Thymus (tissue), 11 donors: Measurements from ENCODE around the gene RNU5B-1. TPM values are rescaled to one million over a fixed set of nuclear protein-coding genes. Genes with fewer than 3 reads are reported as not detected.
A peak's percentile ranks its signal among the peaks of the same experiment; 100 is the strongest.

Source experiments
- DNase-seq, 9 donors: peaks; one replicate each; pipeline ENCODE4 v3.0.0-alpha.2; 2013; ENCODE audit warnings: low spot score in 9 of 9, low read depth in 6 of 9, missing footprints in 1 of 9
- H3K27ac ChIP-seq, 2 donors: one replicate each; pipeline ENCODE4 v1.5.1; 2013; ENCODE audit warnings: control low read depth in 1 of 2, low read depth in 1 of 2, low read length in 1 of 2, mild to moderate bottlenecking in 1 of 2, moderate library complexity in 1 of 2
- H3K27me3 ChIP-seq, 2 donors: one replicate each; pipeline ENCODE4 v1.5.1; 2013; ENCODE audit warnings: low read length in 1 of 2; ENCODE audit not compliant: control insufficient read depth in 2 of 2, insufficient read depth in 1 of 2
- H3K36me3 ChIP-seq, 2 donors: one replicate each; pipeline ENCODE4 v1.5.1; 2013; ENCODE audit warnings: low read length in 1 of 2, mild to moderate bottlenecking in 1 of 2, moderate library complexity in 1 of 2; ENCODE audit not compliant: control insufficient read depth in 2 of 2, insufficient read depth in 2 of 2
- H3K4me1 ChIP-seq, 2 donors: one replicate each; pipeline ENCODE4 v1.5.1; 2013; ENCODE audit warnings: low read length in 2 of 2; ENCODE audit not compliant: control insufficient read depth in 2 of 2, insufficient read depth in 2 of 2
- H3K4me3 ChIP-seq, 2 donors: one replicate each; pipeline ENCODE4 v1.5.1; 2013; ENCODE audit warnings: low read length in 2 of 2, control low read depth in 1 of 2, mild to moderate bottlenecking in 1 of 2
- H3K9me3 ChIP-seq, 2 donors: one replicate each; pipeline ENCODE4 v1.5.1; 2013; ENCODE audit warnings: low read length in 1 of 2, mild to moderate bottlenecking in 1 of 2; ENCODE audit not compliant: control insufficient read depth in 2 of 2, insufficient read depth in 1 of 2
- WGBS: extraction: QIAGEN DNeasy Blood & Tissue Kit; methylation state at CpG from one replicate; pipeline ENCODE4 v1.1.7; 2013; 5-methylcytosine and 5-hydroxymethylcytosine counted together
- polyA plus RNA-seq: library from polyadenylated mRNA; stranded (reverse); fragments of 200-250 nt; gene quantifications from one replicate; pipeline ENCODE4 v1.2.3, GENCODE V29; 2013
- total RNA-seq: library from RNA; stranded (reverse); fragments of 120-200 nt; gene quantifications from one replicate; pipeline ENCODE4 v1.2.4, GENCODE V29; 2013
- donor health status: healthy.

Gene RNU5B-1
- total and polyA plus RNA-seq, 2 donors: 2,123 TPM; not detected in 1

DNA sequence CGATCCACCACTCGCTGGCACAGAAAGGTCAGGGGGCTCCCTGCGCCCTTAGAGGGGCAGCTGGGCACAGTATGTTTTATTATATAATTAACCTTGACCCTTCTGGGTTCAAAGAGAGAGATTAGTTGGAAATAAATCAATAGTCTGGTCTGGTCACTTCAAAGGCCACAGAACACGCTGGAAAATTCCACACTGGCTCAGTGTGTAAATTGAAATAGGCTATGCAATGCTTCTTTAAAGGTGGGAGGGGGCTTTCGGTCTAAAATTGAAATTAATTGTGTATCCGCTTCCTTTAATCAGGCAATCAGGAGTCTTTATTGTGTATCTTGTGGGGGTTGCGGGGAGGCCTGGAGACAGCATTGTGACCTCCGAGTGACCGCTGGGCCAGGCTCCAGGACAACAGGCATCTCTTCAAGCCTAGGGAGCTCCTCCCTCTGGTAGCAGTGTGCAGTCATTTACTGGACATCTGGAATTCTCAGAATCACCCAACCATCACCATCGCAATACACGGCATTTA is 8.0 kb downstream of the RNU5B-1 start:
- H3K9me3 ChIP-seq: no peaks in the 10 kb centered on the region
- H3K27me3 ChIP-seq: peaks cover 0 to 9% of the 10 kb centered on the region in 2 donors
- no peaks in the 10 kb centered on the region for H3K36me3 ChIP-seq
- H3K4me3 ChIP-seq: no peak overlapping the region
- DNase-seq: no peak
- WGBS: 95% methylated on average over 11 of the region's 11 CpGs
- H3K27ac ChIP-seq: no peak overlapping the region
- no peaks in the 10 kb centered on the region for H3K4me1 ChIP-seq

DNA sequence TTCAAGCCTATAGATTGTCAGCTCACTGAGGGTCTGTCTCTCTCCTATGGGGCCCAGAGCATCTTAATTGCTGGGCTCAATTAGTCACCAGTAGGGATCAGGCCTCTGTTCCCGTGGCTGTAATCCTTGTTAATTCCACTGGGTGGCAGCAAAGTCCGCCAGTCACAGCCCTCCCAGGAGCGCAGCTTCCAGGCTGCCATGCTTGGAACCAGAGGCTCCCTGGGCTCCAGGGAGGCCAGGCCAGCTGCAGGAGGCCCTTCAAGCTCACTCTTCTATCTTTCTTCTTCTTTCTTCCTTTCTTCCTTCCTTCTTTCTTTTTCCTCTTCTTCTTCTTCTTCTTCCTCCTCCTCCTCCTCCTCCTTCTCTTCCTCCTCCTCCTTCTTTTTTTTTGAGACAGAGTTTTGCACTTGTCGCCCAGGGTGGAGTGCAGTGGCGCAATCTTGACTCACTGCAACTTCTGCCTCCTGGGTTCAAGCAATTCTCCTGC is 14.4 kb downstream of the RNU5B-1 start:
- H3K36me3 ChIP-seq: no peaks in the 10 kb centered on the region
- no peaks in the 10 kb centered on the region for H3K9me3 ChIP-seq
- H3K4me3 ChIP-seq: no peak overlapping the region
- peak in 6 of 9 donors; percentile 34 to 77 (median 57) for DNase-seq
- WGBS: 39% methylated on average over 5 of the region's 5 CpGs
- H3K27me3 ChIP-seq: peaks cover 0 to 2% of the 10 kb centered on the region in 2 donors
- H3K27ac ChIP-seq: no peak overlapping the region
- peaks cover 0 to 4% of the 10 kb centered on the region in 2 donors for H3K4me1 ChIP-seq

DNA sequence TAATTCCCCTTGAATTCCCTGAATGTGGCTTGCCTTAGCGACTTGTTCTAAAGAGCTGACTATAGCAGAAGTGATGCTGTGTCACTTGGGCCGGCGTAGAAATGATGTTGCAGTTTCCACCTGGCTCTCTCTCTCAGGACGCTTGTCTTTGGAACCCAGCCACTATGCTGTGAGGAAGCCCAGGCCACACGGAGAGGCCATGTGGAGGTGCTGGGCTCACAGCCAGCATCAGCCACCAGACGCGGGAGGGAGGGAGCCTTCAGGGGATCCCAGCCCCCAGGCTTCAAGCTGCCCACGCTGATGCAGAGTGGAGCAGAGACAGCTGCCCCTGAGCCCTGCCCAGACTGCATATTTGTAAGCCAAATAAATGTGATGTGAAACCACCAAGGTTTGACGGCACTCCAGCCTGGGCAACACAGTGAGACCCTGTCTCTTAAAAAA is 18.6 kb downstream of the RNU5B-1 start:
- H3K4me3 ChIP-seq: no peak overlapping the region
- no peaks in the 10 kb centered on the region for H3K36me3 ChIP-seq
- peaks cover 0 to 6% of the 10 kb centered on the region in 2 donors for H3K4me1 ChIP-seq
- no peaks in the 10 kb centered on the region for H3K9me3 ChIP-seq
- DNase-seq: peak in 1 of 9 donors; percentile 27
- peak overlapping the region in 1 of 2 donors; percentile 55 for H3K27ac ChIP-seq
- peaks cover 2 to 17% of the 10 kb centered on the region in 2 donors for H3K27me3 ChIP-seq
- WGBS: 6% methylated on average over 9 of the region's 9 CpGs

DNA sequence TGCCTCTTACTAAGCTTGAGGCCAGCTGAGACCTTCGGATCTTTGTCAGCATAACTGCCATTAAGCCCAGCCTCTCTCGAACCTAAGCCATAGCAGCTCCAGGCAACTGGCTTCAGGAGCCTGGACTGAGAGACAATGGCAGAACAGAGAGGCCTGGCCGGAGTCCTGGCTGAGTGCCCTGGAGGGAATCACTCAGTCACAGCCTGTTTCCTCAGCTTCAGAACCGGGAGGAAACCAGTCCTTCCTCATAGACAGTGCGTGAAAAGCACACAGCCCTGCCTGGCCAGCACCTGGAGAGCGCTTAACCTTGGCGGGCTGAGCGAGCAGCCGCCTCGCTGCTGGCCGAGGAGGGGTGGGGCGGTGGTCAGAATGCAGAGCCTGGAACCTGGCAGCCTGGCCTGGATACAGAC is 21.6 kb downstream of the RNU5B-1 start:
- H3K4me3 ChIP-seq: no peak overlapping the region
- no peaks in the 10 kb centered on the region for H3K36me3 ChIP-seq
- DNase-seq: no peak
- WGBS: 21% methylated on average over 12 of the region's 12 CpGs
- H3K27ac ChIP-seq: no peak overlapping the region
- H3K9me3 ChIP-seq: no peaks in the 10 kb centered on the region
- H3K27me3 ChIP-seq: peaks cover 2 to 17% of the 10 kb centered on the region in 2 donors
- peaks cover 0 to 6% of the 10 kb centered on the region in 2 donors for H3K4me1 ChIP-seq

DNA sequence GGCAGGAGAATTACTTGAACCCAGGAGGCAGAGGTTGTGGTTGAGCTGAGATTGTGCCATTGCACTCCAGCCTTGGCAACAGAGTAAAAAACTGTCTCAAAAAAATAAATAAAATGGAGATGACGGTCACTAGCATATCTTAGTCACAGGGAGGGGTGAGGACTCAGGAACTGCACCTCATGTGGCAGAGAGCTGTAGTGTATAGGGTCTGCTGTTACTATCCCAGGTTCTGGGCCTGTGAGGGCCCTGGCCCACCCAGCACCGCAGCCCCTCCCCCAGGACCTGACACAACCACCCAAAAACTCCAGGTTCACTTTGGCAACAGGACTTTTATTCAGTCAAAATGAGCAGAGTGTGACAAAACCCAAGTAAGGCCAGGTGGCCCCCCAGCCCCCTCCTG is 22.3 kb downstream of the RNU5B-1 start:
- WGBS: 94% methylated on average over 2 of the region's 2 CpGs

DNA sequence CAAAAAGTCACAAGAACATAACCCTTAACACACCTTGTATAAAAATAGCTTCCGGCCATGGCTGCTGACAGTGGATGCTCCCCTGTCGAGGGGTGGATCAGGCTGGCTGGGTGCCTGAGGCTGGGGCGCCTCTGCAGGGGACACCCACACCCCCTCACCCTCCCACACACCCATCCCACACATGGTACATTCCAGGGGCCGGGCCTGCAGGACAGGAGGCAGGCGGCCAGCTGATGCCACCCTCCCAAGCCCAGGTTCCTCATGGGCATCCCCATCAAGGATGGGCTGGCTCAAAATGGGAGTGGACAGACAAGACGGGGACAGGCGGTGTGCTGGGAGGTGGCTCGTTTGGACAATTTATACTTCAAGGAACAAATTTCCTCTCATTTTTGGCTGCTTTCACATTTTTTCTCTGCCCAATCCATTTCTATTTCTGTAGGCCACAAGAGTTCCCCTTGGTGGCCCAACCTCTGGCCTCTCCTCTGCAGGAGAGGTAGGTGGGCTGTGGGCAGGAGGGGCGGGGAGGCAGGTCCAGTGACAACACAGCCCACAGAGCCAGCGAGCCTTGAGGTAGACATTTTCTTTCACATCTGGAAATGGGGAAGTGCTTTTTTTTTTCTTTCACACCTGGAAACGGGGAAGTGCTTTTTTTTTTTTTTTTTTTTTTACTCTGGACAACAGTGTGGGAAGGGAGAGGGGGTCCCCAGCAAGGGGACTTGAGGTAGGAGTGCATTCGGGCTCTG is 23.3 kb downstream of the RNU5B-1 start:
- DNase-seq: no peak
- WGBS: 71% methylated on average over 12 of the region's 12 CpGs

More for the DNA sequence above, 22.3 kb downstream of the RNU5B-1 start:
- H3K27ac ChIP-seq: no peak overlapping the region
- no peak overlapping the region for H3K4me3 ChIP-seq
- H3K4me1 ChIP-seq: peaks cover 0 to 6% of the 10 kb centered on the region in 2 donors
- H3K27me3 ChIP-seq: peaks cover 2 to 17% of the 10 kb centered on the region in 2 donors
- no peaks in the 10 kb centered on the region for H3K36me3 ChIP-seq
- no peak for DNase-seq
- H3K9me3 ChIP-seq: no peaks in the 10 kb centered on the region

DNA sequence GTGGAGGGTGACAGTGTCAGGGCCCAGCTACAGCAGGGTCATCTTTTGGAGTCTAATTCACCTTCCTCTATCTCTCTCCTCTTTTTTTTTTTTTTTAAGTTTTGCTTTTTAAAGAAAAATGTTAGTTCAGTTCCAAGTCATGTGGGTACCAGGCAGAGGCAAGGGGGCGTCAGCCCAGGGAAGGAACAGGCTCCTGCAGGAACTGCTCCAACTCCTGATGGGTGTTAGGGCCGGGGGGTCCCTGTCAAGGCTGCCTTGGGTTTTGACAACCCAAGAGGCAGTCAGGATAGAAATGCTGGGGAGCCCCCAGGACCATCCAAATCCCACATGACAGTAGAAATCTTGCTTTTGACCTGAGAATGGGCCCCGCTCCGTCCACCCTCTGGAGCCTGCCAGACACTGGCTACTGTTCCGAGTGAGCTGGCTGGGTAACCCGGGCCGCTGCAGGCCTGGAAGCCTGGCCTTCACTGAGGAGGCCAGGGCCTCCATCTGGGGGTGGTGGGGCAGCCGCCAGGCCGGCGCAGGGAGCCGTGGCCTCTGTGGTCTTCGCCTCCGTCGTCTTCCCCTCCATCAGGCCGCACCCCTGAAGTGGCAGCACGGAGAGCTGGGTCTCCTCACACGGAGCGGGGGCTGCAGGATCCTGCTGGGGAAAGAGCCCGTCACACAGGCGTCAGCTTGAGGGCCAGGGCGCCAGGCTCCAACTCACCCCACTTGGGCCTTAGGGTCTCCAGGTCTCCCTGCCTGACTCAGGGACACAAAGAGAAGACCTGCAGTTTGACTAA is 24.2 kb downstream of the RNU5B-1 start:
- 93% methylated on average over 21 of the region's 21 CpGs for WGBS
- no peak overlapping the region for H3K4me3 ChIP-seq
- H3K36me3 ChIP-seq: no peaks in the 10 kb centered on the region
- peaks cover 2 to 16% of the 10 kb centered on the region in 2 donors for H3K27me3 ChIP-seq
- H3K27ac ChIP-seq: no peak overlapping the region
- H3K4me1 ChIP-seq: peaks cover 0 to 2% of the 10 kb centered on the region in 2 donors
- no peaks in the 10 kb centered on the region for H3K9me3 ChIP-seq
- no peak for DNase-seq

More for the DNA sequence above, 23.3 kb downstream of the RNU5B-1 start:
- Histone ChIP-seq H3K27me3 (peaks cover 2 to 16% of the 10 kb centered on the region in 2 donors), H3K36me3 (no peaks in the 10 kb centered on the region), H3K4me1 (peaks cover 0 to 2% of the 10 kb centered on the region in 2 donors), H3K4me3 (no peak overlapping the region), H3K27ac (no peak overlapping the region), H3K9me3 (no peaks in the 10 kb centered on the region)

DNA sequence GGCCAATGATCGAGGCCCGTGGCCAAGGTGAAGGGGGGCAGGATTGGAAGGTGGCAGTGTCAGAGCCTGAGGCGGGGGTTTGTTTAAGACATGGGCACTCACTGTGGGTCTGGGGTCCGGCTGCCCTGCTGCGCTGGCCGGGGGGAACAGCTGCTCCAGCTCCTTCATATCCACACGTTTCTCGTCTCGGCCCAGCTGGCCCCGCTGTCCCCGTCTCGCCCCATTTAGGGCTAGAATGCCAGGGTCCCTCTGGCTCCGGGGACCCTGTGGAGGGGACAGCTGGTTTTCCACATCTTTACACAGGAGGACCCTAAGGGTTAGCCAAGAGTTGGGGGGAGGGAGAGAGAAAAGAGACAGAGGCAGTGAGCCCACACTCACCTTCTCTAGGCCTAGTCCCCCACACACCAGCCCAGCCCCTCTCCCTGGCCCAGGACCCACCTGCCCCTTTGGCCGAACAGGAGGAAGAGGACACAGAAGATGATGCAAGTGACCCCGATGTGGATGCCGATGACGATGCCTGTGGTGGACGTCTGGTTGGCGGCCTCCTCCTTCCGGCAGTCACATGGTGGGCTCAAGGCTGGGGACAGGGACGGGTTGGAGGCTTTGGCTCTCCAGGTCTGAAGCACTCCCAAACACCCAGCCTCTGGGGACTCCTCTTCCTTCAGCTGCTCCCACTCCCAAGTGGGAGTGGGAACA is 25.0 kb downstream of the RNU5B-1 start:
- Histone ChIP-seq H3K4me3 (no peak overlapping the region), H3K36me3 (no peaks in the 10 kb centered on the region), H3K27ac (no peak overlapping the region), H3K9me3 (no peaks in the 10 kb centered on the region), H3K27me3 (peaks cover 2 to 16% of the 10 kb centered on the region in 2 donors), H3K4me1 (peaks cover 0 to 2% of the 10 kb centered on the region in 2 donors)
- no peak for DNase-seq
- WGBS: 96% methylated on average over 21 of the region's 21 CpGs
